ENCODE results near the gene PHF11.
"Not testable (repeated sequence)": the region's sequence is repeated elsewhere in the genome, so short reads cannot be mapped to it uniquely, and the experiment has no call there.

Gene PHF11

GRCh38 chr13:49560270-49561061, 64.7 kb downstream of the PHF11 start:
- H3K9me2 ChIP-seq (ENCODE audit: low read depth, low read length), result no peaks in the 10 kb centered on the region
- H4K20me1 ChIP-seq (ENCODE audit: insufficient read depth, low read length), result no peaks in the 10 kb centered on the region
- H3K36me3 ChIP-seq (ENCODE audit: insufficient read depth, low read length), result peaks cover 69% of the 10 kb centered on the region
- H3K4me3 ChIP-seq (ENCODE audit: low read depth, low read length, poor library complexity, severe bottlenecking), result no peak overlapping the region
- no peaks in the 10 kb centered on the region for H3F3A ChIP-seq (ENCODE audit: insufficient read depth, low read length)
- no peak overlapping the region for H2AFZ ChIP-seq (ENCODE audit: low read length)
- no peaks in the 10 kb centered on the region for H3K4me1 ChIP-seq (ENCODE audit: insufficient read depth, low read length, severe bottlenecking)
- H3K4me2 ChIP-seq (ENCODE audit: low read length), result no peak overlapping the region
- no peak overlapping the region for H3K27ac ChIP-seq (ENCODE audit: low read depth, low read length, poor library complexity, severe bottlenecking)
- no peak overlapping the region for H3K9ac ChIP-seq (ENCODE audit: low read length)
- H3K9me3 ChIP-seq (ENCODE audit: low read length), result no peaks in the 10 kb centered on the region
- peak; percentile 38; the same call in 1 of the 2 replicates for TF ChIP-seq CTCF (IDR thresholded peaks at IDR 0.05; ENCODE audit: low read length)
- TF ChIP-seq EZH2 (IDR thresholded peaks at IDR 0.05; ENCODE audit: borderline replicate concordance, low read length), result no peak
- no peaks in the 10 kb centered on the region for H3K79me2 ChIP-seq (ENCODE audit: insufficient read depth, low read length)
- H3K27me3 ChIP-seq (ENCODE audit: insufficient read depth, low read length), result no peaks in the 10 kb centered on the region

- H3K9ac ChIP-seq (ENCODE audit: low read length), result no peak overlapping the region
- no peaks in the 10 kb centered on the region for H3K9me2 ChIP-seq (ENCODE audit: low read depth, low read length)
- no peaks in the 10 kb centered on the region for H3F3A ChIP-seq (ENCODE audit: insufficient read depth, low read length)
- no peaks in the 10 kb centered on the region for H4K20me1 ChIP-seq (ENCODE audit: insufficient read depth, low read length)
- H3K79me2 ChIP-seq (ENCODE audit: insufficient read depth, low read length), result no peaks in the 10 kb centered on the region
- TF ChIP-seq EZH2 (IDR thresholded peaks at IDR 0.05; ENCODE audit: borderline replicate concordance, low read length), result no peak
- H3K4me2 ChIP-seq (ENCODE audit: low read length), result no peak overlapping the region
- no peak overlapping the region for H3K4me3 ChIP-seq (ENCODE audit: low read depth, low read length, poor library complexity, severe bottlenecking)
- no peaks in the 10 kb centered on the region for H3K27me3 ChIP-seq (ENCODE audit: insufficient read depth, low read length)
- H3K4me1 ChIP-seq (ENCODE audit: insufficient read depth, low read length, severe bottlenecking), result no peaks in the 10 kb centered on the region
- peaks cover 63% of the 10 kb centered on the region for H3K36me3 ChIP-seq (ENCODE audit: insufficient read depth, low read length)
- H2AFZ ChIP-seq (ENCODE audit: low read length), result no peak overlapping the region
- no peak overlapping the region for H3K27ac ChIP-seq (ENCODE audit: low read depth, low read length, poor library complexity, severe bottlenecking)
- H3K9me3 ChIP-seq (ENCODE audit: low read length), result no peaks in the 10 kb centered on the region
Measured at GRCh38 chr13:49561062-49561410, 65.3 kb downstream of the PHF11 start.

- no peak overlapping the region for H3K27ac ChIP-seq (ENCODE audit: low read depth, low read length, poor library complexity, severe bottlenecking)
- no peaks in the 10 kb centered on the region for H3K79me2 ChIP-seq (ENCODE audit: insufficient read depth, low read length)
- H3K27me3 ChIP-seq (ENCODE audit: insufficient read depth, low read length), result no peaks in the 10 kb centered on the region
- no peaks in the 10 kb centered on the region for H4K20me1 ChIP-seq (ENCODE audit: insufficient read depth, low read length)
- H2AFZ ChIP-seq (ENCODE audit: low read length), result no peak overlapping the region
- H3K4me2 ChIP-seq (ENCODE audit: low read length), result no peak overlapping the region
- no peaks in the 10 kb centered on the region for H3K9me2 ChIP-seq (ENCODE audit: low read depth, low read length)
- H3K9ac ChIP-seq (ENCODE audit: low read length), result no peak overlapping the region
- no peaks in the 10 kb centered on the region for H3K9me3 ChIP-seq (ENCODE audit: low read length)
- H3F3A ChIP-seq (ENCODE audit: insufficient read depth, low read length), result no peaks in the 10 kb centered on the region
- no peaks in the 10 kb centered on the region for H3K4me1 ChIP-seq (ENCODE audit: insufficient read depth, low read length, severe bottlenecking)
- no peak overlapping the region for H3K4me3 ChIP-seq (ENCODE audit: low read depth, low read length, poor library complexity, severe bottlenecking)
- TF ChIP-seq EZH2 (IDR thresholded peaks at IDR 0.05; ENCODE audit: borderline replicate concordance, low read length), result no peak
- TF ChIP-seq CTCF (IDR thresholded peaks at IDR 0.05; ENCODE audit: low read length), result no peak
- peaks cover 55% of the 10 kb centered on the region for H3K36me3 ChIP-seq (ENCODE audit: insufficient read depth, low read length)
Measured at GRCh38 chr13:49563516-49563915, 67.8 kb downstream of the PHF11 start.

GRCh38 chr13:49565461-49565860, 69.7 kb downstream of the PHF11 start:
- not testable (repeated sequence) for H3K27ac ChIP-seq (ENCODE audit: low read depth, low read length, poor library complexity, severe bottlenecking); H2AFZ ChIP-seq (ENCODE audit: low read length); H3K79me2 ChIP-seq (ENCODE audit: insufficient read depth, low read length); H3K27me3 ChIP-seq (ENCODE audit: insufficient read depth, low read length); H3K9me2 ChIP-seq (ENCODE audit: low read depth, low read length); H3K4me2 ChIP-seq (ENCODE audit: low read length); H3K9me3 ChIP-seq (ENCODE audit: low read length); H3F3A ChIP-seq (ENCODE audit: insufficient read depth, low read length); H3K9ac ChIP-seq (ENCODE audit: low read length); H3K4me1 ChIP-seq (ENCODE audit: insufficient read depth, low read length, severe bottlenecking); H3K4me3 ChIP-seq (ENCODE audit: low read depth, low read length, poor library complexity, severe bottlenecking); H4K20me1 ChIP-seq (ENCODE audit: insufficient read depth, low read length)
- H3K36me3 ChIP-seq (ENCODE audit: insufficient read depth, low read length), result peaks cover 36% of the 10 kb centered on the region
